Right renal pelvis (tissue), 4 donors: Measurements from ENCODE around the gene PA2G4. TPM values are rescaled to one million over a fixed set of nuclear protein-coding genes. Genes with fewer than 3 reads are reported as not detected.
"Not testable (repeated sequence)": the region's sequence is repeated elsewhere in the genome, so short reads cannot be mapped to it uniquely, and the experiment has no call there.

ENCODE experiments used
- DNase-seq, 4 donors: peaks; one replicate each; pipeline ENCODE4 v3.0.0-alpha.2; 2013; ENCODE audit warnings: low read depth in 4 of 4, low spot score in 3 of 4, missing footprints in 1 of 4
- polyA plus RNA-seq, 4 donors: library from polyadenylated mRNA; unstranded; fragments of 120-200 nt; gene quantifications; one replicate each; pipeline ENCODE4 v1.2.1, GENCODE V29; 2013; ENCODE audit not compliant: insufficient read length in 4 of 4

Gene PA2G4
- polyA plus RNA-seq, 4 donors: 146 to 157 (median 151) TPM

GRCh38 chr12:56151672-56152131 is 47.3 kb downstream of the PA2G4 start:
- peak in 3 of 4 donors; percentile 27 to 38 (median 33) for DNase-seq

GRCh38 chr12:56152132-56152755 is 47.9 kb downstream of the PA2G4 start, which contains the start of gene MYL6B:
TSS of gene MYL6B (plus strand) at chr12:56152587. CDS start at chr12:56153919, 1,332 bp downstream.
- peak; percentile 82 to 87 (median 86) for DNase-seq

GRCh38 chr12:56152756-56153677 is 48.7 kb downstream of the PA2G4 start:
- no peak for DNase-seq

GRCh38 chr12:56153678-56154065 is 49.3 kb downstream of the PA2G4 start:
- DNase-seq: no peak

- DNase-seq: no peak
These were observed 50.0 kb downstream of the PA2G4 start for GRCh38 chr12:56154246-56154771.

- no peak for DNase-seq
These were observed 50.5 kb downstream of the PA2G4 start for GRCh38 chr12:56154818-56155217.

- DNase-seq: no peak
These were observed 51.0 kb downstream of the PA2G4 start for GRCh38 chr12:56155256-56155845.

GRCh38 chr12:56156464-56157200 is 52.3 kb downstream of the PA2G4 start:
- DNase-seq: not testable (repeated sequence)

GRCh38 chr12:56157201-56158028 is 53.1 kb downstream of the PA2G4 start:
- DNase-seq: peak; percentile 79 to 89 (median 82)

GRCh38 chr12:56158029-56158925 is 53.9 kb downstream of the PA2G4 start, which contains the start of gene MYL6:
TSS of gene MYL6 (plus strand) at chr12:56158359. CDS start at chr12:56158402, 43 bp downstream.
- DNase-seq: peak; percentile 95 to 98 (median 98)

GRCh38 chr12:56158926-56159461 is 54.6 kb downstream of the PA2G4 start:
- DNase-seq: peak in 3 of 4 donors; percentile 21 to 49 (median 40)

- DNase-seq: no peak
These were observed 55.3 kb downstream of the PA2G4 start for GRCh38 chr12:56159482-56160192.

GRCh38 chr12:56160193-56160763 is 55.9 kb downstream of the PA2G4 start:
- DNase-seq: no peak

GRCh38 chr12:56160894-56161689 is 56.7 kb downstream of the PA2G4 start:
- no peak for DNase-seq

- DNase-seq: no peak
These were observed 57.5 kb downstream of the PA2G4 start for GRCh38 chr12:56161690-56162351.
